MCF 10A (cell line): ENCODE results near the gene GABARAPL1. TPM values are rescaled to one million over a fixed set of nuclear protein-coding genes. Genes with fewer than 3 reads are reported as not detected.

Experiments used
- BruUV-seq: library from RNA; stranded (reverse); fragments of 400-500 nt; replicated peaks from 2 replicates; lab custom pipeline; 2021; lab: Mats Ljungman, UMichigan
- CTCF ChIA-PET: fragments of 300-600 bp; sonication (Branson Sonifier 250); formaldehyde crosslinking; extraction: SDS; loops from one replicate; lab custom pipeline; 2021; ENCODE audit warnings: antibody characterized with exemption, inconsistent platforms; lab: Yijun Ruan, JAX
- POLR2A ChIA-PET: fragments of 300-600, 350-650 bp; sonication (Branson Sonifier 250); formaldehyde crosslinking; extraction: SDS; loops from one replicate; lab custom pipeline; 2020; ENCODE audit warnings: antibody characterized with exemption, inconsistent platforms; lab: Yijun Ruan, JAX
- DNase-seq: peaks from one replicate; pipeline ENCODE4 v3.0.0-alpha.2; 2018; ENCODE audit not compliant: unreplicated experiment
- H3K27ac Mint-ChIP-seq: one replicate; pipeline ENCODE4 v1.8.0; 2022; ENCODE audit warnings: mild to moderate bottlenecking, low read depth, mixed read lengths; ENCODE audit not compliant: unreplicated experiment
- H3K27me3 Mint-ChIP-seq: one replicate; pipeline ENCODE4 v1.8.0; 2022; ENCODE audit warnings: mixed read lengths; ENCODE audit not compliant: insufficient read depth, unreplicated experiment
- H3K36me3 Mint-ChIP-seq: one replicate; pipeline ENCODE4 v1.8.0; 2022; ENCODE audit warnings: mild to moderate bottlenecking, moderate library complexity, mixed read lengths; ENCODE audit not compliant: insufficient read depth, unreplicated experiment
- H3K4me1 Mint-ChIP-seq: one replicate; pipeline ENCODE4 v1.8.0; 2022; ENCODE audit warnings: mixed read lengths; ENCODE audit not compliant: insufficient read depth, unreplicated experiment
- H3K4me3 Mint-ChIP-seq: one replicate; pipeline ENCODE4 v1.8.0; 2022; ENCODE audit warnings: mild to moderate bottlenecking, moderate library complexity, mixed read lengths; ENCODE audit not compliant: unreplicated experiment
- H3K9me3 Mint-ChIP-seq: one replicate; pipeline ENCODE4 v1.8.0; 2022; ENCODE audit warnings: mixed read lengths; ENCODE audit not compliant: unreplicated experiment
- CTCF ChIP-seq: fragments of 200-600 bp; IDR thresholded peaks from one replicate; pipeline ENCODE4 v1.8.0; 2022; ENCODE audit warnings: antibody characterized with exemption, mild to moderate bottlenecking; ENCODE audit not compliant: unreplicated experiment
- intact Hi-C: fragments of 100-400 bp; cut with micrococcal nuclease; formaldehyde crosslinking; loops from 2 replicates; pipeline ENCODE4 v1.14.1; 2022
- total RNA-seq: library from RNA; stranded (reverse); gene quantifications from 2 replicates; pipeline ENCODE4 v1.2.3, GENCODE V29; 2022

The GABARAPL1 gene
- total RNA-seq, 1 experiment from 2014 or later: 19.7 TPM

DNA sequence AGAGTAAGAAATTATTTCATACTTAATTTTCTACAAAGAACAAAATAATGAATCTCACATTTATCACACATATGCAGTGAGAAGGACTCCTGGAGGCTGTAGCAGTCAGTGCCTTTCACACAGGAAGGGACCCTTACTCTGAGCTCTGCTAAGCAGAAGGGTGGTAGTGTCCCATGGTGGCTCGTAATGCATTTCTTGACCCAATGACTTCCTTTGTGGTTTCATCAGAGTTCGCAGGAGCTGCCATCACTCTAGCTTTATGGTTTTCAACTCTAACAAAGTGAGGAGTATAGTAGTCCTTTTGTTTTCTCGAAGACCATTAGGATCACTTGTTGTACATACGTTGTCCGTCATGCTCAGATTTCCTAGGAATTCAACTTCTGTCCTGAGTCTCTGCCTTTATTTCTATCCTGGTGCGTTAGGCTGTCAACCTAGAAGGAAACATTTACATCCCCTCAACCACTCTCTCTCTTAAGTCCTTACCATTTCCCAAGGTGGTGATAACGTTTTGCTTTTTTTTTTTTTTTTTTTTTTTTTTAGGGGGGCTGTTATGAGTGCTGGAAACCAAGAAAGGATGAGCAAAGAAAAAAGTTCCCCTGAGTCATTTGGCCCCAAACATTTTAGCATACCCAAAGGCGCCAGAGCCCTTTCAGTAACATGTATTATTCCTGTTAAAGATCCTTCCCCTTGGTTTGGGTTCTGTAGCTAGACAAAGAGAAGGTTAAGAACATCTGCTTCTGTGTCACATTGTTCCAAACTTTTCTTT, 37.2 kb downstream of the GABARAPL1 start:
- no peak for TF ChIP-seq CTCF
- no peak overlapping the region for H3K4me3 Mint-ChIP-seq
- intact Hi-C loops: no loop called here
- ChIA-PET CTCF (interaction anchor here (0.6 to 1.6 kb wide), 2 partner anchors 14 to 24 kb away, joined by 4 to 7 read pairs; no protein-coding TSS in a partner anchor), POLR2A (interaction anchor here (0.5 kb wide), 1 partner anchor 12 kb away, joined by 3 read pairs; no protein-coding TSS in a partner anchor)
- H3K9me3 Mint-ChIP-seq: no peaks in the 10 kb centered on the region
- no peaks in the 10 kb centered on the region for H3K4me1 Mint-ChIP-seq
- no peak for DNase-seq
- H3K27me3 Mint-ChIP-seq: no peaks in the 10 kb centered on the region
- no peak overlapping the region for H3K27ac Mint-ChIP-seq
- H3K36me3 Mint-ChIP-seq: no peaks in the 10 kb centered on the region
- no TSS peak for BruUV-seq

GRCh38 chr12:10251669-10252068, 39.0 kb downstream of the GABARAPL1 start:
- POLR2A ChIA-PET: interaction anchor here (0.6 kb wide), 1 partner anchor 76 kb away, joined by 3 read pairs; no protein-coding TSS in a partner anchor
- H3K4me3 Mint-ChIP-seq: no peak overlapping the region

GRCh38 chr12:10252201-10252600, 39.5 kb downstream of the GABARAPL1 start:
- H3K27me3 Mint-ChIP-seq: no peaks in the 10 kb centered on the region
- DNase-seq: no peak
- BruUV-seq: no TSS peak

More at GRCh38 chr12:10251669-10252068, 39.0 kb downstream of the GABARAPL1 start:
- Mint-ChIP-seq H3K9me3 (no peaks in the 10 kb centered on the region), H3K36me3 (no peaks in the 10 kb centered on the region), H3K4me1 (no peaks in the 10 kb centered on the region), H3K27me3 (no peaks in the 10 kb centered on the region), H3K27ac (no peak overlapping the region)
- intact Hi-C loops: no loop called here
- TF ChIP-seq CTCF: no peak
- CTCF ChIA-PET: interaction anchor here (0.7 to 1.1 kb wide), 2 partner anchors 16 to 28 kb away, joined by 3 read pairs; no protein-coding TSS in a partner anchor
- DNase-seq: no peak
- BruUV-seq: no TSS peak

More at GRCh38 chr12:10252201-10252600, 39.5 kb downstream of the GABARAPL1 start:
- intact Hi-C loops: no loop called here
- TF ChIP-seq CTCF: no peak
- ChIA-PET CTCF (interaction anchor here (0.6 to 1.1 kb wide), 2 partner anchors 17 to 497 kb away, joined by 3 read pairs; no protein-coding TSS in a partner anchor), POLR2A (no interaction called here)
- no peaks in the 10 kb centered on the region for H3K4me1 Mint-ChIP-seq
- H3K36me3 Mint-ChIP-seq: no peaks in the 10 kb centered on the region
- no peaks in the 10 kb centered on the region for H3K9me3 Mint-ChIP-seq
- no peak overlapping the region for H3K4me3 Mint-ChIP-seq
- H3K27ac Mint-ChIP-seq: no peak overlapping the region
